SHP77 treated with DMSO at 0.1 percent for 48 hours (cell line): Measurements from ENCODE around the gene CAMK2B.

Experiments used
- DNase-seq: peaks from one replicate; lab custom pipeline; 2025; lab: John Stamatoyannopoulos, UW

The CAMK2B gene

DNA sequence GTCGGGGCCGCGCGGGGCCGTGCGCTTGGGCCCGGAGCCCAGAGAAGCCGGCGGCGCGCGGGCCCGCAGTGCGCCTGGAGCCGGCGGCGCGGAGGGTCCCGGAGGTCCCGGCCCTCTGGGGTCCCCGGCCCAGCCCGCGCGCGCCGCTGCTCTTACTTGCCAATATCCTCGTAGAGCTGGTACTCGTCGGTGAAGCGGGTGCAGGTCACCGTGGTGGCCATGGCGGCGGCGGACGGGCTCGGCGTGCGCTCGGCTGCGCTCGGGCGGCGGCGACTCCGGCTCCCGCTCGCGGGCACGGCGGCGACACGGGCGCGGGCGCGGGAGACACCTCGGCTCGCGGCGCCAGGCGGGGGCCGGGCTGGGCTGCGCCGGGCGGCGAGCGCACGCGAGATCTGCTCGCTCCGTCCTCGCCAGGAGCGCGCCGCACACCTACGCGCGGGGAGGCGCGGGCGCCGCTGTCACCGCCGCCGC lies at the start of gene CAMK2B:
Gene CAMK2B (minus strand): TSS at position 394 of the 471 bp plus-strand sequence. CDS start 173 bp downstream, at position 221.
- DNase-seq: no peak

DNA sequence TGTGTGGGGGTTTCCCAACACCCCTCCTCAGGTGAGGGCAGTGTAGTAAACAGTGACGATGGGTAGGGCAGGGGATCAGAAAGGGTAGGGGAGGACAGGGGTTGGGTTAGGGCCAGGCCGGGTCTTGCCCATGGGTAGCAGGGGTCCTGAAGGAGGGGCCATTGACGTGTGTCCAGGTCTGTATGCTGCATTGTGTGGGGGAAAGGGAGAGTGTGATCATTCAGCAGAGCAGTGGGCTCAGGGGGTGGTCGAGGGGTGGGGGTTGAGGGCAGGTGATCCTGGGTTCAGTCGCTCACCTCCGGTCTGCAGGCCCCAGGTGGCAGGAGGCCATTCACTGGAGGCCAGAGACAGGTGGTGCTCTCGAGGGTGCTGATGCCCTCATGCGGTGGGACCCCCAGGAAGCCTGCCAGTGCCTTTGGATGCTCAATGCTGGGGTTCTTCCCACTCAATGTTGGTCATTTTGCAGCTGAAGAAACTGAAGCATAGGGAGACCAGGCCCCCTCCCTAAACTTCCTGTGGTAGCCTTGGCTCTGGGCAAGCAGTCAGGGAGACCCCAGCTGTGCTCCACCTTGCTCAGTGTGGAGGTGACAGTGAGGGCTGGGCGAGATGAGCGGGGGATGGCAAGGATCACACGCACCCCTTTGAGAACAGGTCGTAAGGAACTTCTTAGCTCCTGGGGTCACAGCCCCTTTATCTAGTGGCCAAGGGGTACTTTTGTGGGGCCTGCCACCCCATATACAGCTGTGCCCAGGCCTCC lies 48.8 kb upstream of the CAMK2B start:
- DNase-seq: no peak

DNA sequence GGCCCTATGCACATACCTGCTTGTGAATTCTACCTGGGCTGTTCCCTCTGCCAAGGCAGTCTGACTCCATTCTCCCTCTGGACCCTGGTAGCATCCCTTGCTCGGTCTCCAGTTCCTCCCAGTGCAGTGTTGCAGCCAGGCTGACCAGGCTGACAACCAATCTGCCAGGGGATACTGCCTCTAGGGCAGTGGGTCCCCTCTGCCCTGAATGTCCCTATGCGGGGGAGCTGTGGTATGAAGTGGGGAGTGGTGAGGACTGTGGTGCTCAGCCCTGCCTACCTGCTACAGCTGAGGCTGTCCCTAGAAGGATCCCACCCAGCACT lies 48.0 kb upstream of the CAMK2B start:
- DNase-seq: no peak

DNA sequence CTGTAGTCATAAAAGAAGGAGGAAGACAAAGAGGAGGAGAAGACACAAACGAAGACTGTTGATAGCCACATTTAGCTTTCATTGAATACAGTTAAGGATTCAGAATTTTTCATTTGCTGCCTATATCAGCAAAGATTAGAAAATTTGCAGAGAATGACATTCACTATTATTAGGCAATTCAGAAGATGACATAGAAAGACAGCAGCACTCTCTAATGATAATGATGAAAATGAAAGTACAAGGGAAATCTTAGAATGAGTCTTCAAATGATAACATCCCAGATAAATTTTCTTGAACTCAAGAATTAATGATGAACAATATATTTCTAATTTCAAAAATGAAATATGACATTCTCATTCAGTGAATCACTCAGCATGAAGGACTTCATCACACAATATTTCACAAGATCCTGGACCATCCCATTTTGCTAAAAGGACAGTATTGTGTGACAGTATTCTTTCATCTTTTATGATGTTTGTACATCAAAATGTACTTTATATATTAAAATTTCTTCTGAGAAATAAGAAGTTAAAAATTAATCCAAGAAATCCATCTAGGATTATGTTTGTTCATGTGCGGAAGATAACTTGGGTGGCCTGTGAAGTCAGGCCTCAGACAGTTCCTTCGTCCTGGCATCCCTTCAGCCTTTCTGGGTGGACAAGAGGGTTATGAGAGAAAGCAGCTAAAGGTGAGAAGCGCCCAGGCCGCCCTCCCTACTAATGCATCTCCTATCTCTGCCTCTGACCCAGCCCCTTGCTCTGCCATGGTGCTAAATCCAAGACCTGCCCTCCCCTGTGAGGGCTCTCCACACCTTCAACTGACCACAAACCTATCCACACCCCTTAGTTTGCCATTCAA lies 47.4 kb upstream of the CAMK2B start:
- no peak for DNase-seq

DNA sequence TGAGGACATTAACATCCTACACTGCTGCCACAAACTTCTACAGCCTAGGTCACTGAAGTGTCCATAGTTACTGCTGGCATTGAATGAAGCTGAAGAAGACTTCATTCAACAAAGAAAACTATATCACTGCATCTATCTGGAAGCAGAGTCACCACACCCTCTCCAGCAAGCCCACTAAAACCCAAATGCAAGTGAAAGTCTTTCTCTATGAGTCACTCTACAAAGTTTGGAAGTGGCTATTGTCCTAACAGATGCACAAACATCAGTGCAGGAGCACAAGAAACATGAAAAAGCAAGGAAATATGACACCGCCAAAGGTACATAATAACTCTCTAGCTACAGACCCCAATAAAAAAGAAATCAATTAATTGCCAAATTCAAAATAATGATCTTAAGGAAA lies 43.5 kb upstream of the CAMK2B start:
- DNase-seq: no peak

DNA sequence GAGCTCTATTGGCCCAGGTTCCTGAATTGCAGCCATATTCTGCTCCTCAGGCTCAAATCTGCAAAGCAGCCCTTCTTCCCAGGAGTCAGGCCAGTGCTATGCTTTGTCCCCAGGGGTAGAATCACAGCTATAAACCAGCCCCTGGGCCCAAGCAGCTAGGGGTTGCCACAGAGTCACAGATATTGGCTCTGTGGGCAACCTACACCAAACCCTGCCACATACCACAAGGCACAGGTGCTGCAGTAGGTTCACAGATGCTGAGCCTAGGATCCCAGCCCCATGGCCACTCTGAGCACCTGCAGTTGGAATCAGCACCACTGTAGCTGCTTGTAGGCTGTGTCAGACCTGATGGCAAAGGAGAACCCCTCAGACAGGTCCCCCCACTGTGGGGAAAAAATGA lies 43.1 kb upstream of the CAMK2B start:
- no peak for DNase-seq

DNA sequence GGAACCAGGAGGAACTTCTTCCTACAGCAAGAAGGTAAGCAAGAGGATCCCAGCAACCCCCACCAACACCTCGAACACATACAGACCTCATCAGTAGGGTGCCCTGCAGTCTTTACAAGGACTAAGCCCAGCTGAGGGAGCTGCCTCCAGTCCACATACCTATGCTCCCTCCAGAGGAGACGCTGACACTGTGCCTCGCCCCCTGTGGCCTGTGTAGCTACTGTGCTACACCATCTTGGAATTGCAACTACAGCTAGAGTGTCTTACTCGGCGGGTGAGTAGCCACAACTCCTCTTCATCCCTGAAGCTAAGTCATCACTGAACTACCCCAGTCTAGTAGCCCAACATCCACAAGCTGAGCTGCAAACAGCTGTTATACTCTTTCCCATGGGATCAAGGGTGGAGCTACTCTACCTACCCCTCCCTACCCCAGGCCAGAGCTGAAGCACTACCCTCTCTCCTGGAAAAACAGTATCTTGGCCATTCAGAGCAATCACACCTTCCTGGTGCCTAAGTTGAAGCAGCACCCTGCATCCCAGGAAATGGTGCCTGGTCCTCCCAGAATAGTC lies 42.2 kb upstream of the CAMK2B start:
- DNase-seq: no peak

DNA sequence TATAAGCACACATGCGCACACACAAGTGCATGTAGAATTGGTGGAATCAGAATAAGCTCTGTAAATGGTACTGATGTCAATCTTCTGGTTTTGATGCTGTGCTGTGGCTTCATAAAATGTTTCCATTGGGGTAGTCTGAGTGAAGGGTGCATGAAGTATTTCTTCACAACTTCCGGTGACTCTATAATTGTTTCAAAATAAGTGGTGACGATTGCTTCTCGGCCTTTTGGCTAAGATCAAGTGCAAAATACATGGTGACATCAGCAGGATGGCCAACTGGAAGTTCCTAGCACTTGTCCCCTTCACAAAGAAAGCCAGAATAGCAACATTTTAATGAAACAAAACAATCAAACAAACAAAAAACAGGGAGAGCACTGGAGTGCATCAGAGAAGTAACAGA lies 41.6 kb upstream of the CAMK2B start:
- no peak for DNase-seq

DNA sequence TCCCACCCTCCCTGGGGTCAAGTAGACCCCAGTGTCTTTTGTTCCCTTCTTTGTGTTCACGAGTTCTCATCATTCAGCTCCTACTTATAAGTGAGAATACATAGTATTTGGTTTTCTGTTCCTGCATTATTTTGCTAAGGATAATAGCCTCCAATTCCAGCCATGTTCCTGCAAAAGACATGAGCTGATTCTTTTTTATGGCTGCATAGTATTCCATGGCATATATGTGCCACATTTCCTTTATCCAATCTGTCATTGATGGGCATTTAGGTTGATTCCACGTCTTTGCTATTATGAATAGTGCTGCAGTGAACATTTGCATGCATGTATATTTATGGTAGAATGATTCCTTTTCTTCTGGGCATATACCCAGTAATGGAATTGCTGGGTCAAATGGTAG lies 28.3 kb upstream of the CAMK2B start:
- DNase-seq: no peak

DNA sequence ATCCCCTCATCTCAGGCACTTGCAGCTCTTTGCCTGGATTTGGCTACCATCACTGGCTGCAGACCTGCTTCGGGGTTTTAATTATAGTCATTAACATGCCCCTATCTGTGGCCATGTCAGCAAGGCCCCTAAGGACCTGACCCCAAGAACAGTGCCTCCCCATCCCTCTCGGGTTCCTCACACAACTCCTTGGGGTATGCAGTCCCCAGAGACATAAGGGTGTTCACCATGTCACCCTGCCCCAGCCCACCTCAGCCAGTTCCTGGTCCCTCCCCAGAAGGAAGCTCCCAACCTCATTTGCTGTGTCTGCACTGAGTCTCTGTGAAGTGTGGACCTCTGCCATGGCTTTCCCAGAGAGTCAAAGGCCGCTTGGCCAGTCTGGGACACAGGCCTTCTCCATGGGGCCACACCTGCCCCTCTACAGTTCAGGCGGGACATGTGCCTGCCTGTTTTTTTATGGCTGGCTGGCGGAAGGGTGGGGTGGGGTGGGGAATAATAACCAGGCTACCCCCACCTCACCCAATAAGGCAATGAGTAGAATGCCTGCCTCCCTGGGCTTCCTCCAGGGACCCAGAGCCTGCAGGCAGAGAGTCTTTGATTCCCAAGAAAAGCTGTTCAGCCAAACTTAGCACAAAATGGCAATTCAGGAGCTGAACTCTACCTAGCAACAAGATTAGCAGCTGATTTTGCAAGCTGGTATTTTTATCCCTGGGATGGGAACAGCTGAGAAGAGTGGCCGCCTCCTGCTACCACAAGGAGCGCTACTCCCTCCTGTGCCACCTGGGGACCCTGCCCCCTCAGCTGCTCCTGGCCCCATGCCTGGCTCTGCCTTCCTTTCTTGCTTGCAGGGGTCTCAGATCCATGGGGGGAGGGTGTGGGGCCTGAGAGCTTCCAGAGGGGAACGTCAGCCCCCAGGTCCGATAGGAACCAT lies 23.7 kb upstream of the CAMK2B start:
- no peak for DNase-seq

DNA sequence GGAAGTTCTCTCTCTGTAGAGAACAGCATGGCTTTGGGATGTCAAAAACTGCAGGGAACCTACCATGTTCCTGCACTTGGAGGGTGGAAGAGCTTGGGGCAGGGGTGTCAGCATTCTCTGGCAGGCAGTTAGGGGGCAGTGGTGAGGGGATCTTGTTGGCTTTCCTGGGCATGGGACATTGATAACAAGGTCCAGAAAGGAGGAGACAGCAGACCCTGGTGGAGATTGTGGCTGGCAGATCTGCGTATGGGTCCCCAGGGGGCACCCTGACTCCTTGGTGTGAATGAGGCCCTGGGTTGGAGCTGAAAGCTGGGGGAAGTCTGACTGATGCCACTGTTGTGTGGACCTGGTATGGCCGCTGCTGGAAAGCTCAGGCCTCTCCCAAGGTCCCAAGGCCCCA lies 22.9 kb upstream of the CAMK2B start:
- peak; percentile 25 for DNase-seq

DNA sequence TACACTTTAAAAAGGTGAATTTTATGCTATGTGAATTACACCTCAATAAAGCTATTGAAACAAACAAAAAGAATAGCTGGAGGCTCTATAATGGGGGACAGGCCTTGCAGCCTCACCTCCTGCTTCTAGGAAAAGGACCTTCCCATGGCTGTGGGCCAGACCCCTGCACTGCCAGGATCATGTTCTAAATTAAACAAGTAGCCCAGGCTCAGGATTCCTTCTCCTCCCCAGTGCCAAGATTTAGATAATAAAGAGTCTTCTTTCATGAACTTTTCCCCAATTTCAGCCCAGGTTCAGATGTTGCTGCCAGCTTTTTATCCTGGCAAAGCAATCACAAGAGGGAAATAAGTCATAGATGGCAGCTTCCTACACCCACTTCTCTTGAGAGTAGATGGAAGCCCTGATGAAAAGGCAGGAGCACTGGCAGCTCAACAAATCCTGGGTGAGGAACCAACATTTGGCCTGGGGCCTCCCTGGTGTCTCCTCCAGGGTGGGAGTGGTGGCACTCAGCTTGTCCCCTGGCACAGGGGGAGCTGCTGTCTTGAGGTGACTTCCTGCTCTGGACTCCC lies 22.2 kb upstream of the CAMK2B start:
- DNase-seq: no peak

DNA sequence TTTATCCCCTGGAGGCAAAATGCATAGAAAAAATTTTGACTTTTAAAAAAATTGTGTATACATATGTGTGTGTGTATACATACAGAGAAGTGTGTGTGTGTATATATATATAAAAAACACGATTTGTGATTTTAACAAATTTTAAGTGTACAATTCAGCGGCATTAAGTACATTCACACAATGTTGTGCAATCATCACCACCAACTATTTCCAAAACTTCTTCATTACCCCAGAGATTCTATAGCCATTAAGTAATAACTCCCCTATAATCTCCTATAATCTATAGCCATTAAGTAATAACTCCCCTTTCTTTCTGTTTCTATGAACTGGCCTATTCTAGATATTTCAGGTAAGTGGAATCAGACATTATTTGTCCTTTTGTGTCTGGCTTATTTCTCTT lies 20.7 kb upstream of the CAMK2B start:
- no peak for DNase-seq

DNA sequence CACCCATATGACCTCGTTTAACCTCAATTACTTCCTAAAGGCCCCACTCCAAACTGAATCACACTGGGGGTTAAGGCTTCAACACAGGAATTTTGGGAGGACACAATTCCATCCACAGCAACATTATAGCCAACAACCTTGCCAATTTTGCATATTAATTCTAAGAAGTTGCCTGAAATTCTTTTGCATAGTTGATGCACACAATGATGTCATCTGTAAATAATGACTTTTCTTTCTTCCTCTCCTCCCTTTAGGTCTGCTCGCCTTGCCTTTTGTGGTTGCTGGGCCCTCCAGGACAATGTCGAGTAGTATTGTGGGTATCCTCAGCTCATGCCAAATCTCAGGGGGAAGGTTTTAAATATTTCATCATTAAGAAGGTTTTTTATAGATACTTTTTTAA lies 16.0 kb upstream of the CAMK2B start:
- DNase-seq: no peak

DNA sequence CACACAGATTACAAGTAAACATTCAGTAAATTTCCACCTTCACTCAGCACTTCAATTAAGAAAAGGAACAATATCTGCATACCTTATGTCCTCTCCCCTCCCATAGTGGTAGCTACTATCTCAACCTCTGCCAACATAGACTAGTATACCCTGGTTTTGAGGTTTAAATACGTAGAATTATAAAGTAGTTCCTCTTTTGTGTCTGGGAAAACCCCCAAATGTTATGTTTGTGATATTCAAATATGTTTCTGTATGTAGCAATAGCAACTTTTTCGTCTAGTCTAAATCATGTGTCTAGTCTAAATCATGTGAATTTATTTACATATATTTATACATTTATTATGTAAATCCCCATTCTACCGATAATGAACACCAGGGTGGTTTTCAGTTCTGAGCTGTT lies 13.2 kb upstream of the CAMK2B start:
- no peak for DNase-seq

DNA sequence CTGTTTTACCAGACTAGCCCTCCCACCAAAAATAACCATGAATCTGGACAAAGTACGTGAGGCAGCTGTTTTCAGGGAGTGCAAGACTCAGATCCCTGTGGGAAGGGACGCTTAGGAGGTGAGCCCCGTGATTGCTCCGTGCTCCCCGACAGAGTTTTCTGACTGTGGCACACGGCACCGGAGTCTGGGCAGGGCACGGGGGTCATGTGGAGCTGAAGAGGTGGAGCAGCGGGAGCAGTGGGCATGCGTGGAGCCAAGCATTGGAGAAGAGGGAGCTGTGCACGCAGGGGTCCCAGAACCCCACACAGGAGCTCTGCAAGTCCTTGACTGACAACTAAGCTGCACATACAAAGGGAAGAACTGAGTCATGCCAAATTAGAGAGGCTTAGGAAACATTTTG lies 11.1 kb upstream of the CAMK2B start:
- DNase-seq: no peak

DNA sequence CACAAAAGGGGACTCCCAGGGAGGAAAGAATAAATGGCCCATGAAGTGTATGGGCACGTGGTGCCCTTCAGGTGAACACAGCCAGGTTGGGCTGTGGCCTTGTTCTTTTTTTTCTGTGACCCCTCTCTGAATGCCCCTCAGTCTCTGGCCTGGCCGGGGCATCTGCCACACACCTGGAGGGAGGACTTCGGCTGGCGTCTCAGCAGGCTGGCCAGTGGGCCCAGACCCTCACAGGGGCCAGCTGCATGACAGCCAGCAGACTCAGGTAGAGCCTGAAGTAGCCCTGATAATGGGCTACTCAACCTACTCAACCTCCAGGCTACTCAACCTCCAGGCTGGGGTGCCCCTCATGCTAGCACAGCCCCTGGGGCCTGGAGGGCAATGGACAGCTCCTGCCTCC lies 9.8 kb upstream of the CAMK2B start:
- no peak for DNase-seq

DNA sequence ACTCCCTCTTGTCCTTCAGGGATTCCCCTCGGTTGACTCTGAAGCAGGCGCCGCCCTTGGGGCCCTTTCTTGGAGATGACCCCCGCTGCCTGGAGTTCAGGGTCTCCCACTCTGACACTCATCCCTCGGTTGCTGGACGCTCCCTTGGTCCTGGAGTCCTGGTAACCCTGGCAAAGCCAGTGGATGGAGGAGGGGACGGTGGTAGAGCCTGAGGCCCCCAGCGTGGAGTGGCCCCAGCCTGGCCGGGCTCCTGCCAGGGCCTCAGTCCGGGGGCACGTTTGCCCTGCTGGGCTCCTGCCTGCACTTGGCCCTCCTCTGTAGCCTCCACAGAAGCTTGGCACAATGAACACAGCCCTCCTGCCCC lies 9.3 kb upstream of the CAMK2B start:
- DNase-seq: no peak

DNA sequence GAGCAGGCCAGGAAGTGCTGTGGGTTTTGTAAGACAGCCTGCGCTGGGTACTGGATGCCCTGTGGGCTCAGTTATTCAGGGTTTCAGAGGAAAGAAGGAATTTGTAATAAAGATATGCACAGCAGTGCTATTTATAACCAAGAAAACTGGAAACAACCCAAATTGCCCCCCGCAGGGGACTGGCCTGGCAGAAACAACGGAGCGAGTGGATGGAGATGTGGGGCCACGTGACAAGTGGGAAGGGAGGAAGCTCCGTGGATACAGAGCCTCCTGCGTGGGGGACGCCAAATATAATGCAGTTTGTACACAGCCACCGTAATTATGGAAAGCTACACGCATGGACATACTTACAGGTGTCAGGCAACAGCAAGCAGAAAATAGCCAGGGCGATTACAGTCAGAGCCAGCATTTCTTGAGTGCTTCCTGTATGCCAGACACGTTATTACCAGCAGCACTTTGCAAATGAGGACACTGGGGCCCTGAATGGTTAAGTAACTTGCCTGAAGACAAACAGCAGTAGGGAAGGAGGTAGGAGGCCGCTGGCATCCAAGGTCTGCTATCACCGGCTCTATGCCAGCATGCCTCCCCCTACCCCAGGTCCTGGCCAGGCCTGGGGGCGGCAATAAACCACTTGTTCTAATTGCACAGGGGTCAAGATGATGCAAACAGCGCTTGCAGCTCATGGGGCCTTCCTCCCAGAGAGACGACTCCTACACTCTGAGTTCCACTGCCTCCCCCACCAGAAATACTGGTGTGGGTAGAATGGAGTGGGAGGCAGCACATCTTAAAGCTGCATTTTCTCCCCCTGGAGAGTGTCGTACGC lies 8.7 kb upstream of the CAMK2B start:
- no peak for DNase-seq

DNA sequence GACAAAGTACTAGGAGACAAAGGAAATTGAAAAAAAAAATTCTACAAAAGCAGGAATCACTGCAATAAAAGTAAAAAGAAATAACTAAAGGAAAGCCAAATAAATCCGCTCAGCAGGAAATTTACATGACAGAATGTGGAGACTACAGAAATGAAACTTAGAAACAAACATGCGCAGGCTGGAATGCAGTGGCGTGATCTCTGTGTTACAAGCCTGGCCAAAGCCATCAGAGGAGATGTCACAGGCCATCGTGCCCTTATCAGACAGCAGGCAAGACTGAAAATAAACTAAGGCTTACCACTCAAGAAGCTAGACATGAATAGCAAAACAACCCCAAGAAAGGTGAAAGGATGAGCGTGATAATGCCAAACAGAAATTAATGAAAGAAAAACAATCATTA lies 6.3 kb upstream of the CAMK2B start:
- no peak for DNase-seq

DNA sequence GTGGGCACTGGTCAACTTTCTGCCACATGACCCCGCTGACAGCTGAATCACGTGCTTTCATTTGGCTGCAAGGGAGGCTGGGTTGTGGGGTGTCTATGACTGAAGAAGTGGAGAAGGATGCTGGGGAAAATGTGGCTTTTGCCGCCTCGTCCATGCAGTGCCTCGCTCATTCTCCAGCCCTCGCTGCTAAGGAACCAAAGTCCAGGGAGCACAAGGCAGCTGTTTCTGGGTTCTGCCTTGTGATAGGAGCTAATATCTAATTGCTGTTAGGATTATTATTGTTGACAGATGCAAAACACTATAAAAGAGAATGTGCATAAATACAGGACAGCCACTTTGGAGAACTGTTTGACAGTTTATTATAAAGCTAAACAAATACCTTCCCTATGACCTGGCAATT lies 4.9 kb upstream of the CAMK2B start:
- no peak for DNase-seq
